ENCODE measurements around the gene TM4SF4.

- TF ChIP-seq POLR2A (IDR thresholded peaks at IDR 0.05), result no peak
- TF ChIP-seq CTCF (IDR thresholded peaks at IDR 0.05), result no peak
- TF ChIP-seq EP300 (IDR thresholded peaks at IDR 0.05), result no peak
Observed at GRCh38 chr3:149453140-149453805, 21.2 kb upstream of the TM4SF4 start.
